Measurements from ENCODE around the gene GAPVD1. TPM values are rescaled to one million over a fixed set of nuclear protein-coding genes. Genes with fewer than 3 reads are reported as not detected.
"Not testable (repeated sequence)": the region's sequence is repeated elsewhere in the genome, so short reads cannot be mapped to it uniquely, and the experiment has no call there.

The GAPVD1 gene
- total RNA-seq, 8 experiments from 2014 or later: 29.9 to 69.7 (median 41.2) TPM

DNA sequence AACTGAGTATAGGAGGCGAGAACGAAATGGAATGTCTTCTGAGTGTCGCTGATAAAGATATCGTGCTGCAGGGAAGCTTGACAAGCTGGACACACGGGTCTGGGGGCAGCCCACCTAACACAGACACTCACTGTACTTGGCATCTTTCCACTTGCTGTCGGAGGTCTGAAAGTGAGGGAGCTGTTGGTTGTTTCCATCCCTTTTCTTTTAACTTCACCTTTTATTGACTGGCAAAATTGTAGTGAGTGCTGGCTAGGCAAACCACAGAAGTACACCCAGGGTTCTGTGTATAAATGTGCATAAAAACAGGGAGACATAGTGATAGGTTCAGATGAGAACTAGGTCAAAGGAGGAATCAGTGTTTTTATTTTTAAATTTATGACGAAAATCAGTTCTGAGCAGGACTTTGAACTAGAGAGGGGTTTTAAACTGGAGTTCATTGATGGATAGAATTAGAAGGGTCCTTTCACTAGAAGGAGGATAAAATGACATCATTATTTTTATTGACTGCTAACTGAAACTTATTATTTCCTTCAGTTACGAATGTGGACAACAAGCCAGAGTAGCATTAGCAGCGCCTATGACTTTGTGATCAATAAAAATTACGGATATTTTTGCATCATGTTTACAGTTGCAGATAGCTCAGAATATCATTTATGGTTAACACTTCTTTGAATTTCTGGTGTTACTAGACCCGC lies 817 bp downstream of the GAPVD1 start:
- ATAC-seq (replicated peaks in 6 of 8): peak in 3 of 8 experiments; percentile 6 to 11 (median 10)
- peaks cover 5 to 11% of the 10 kb centered on the region in 2 donors for H3K4me1 ChIP-seq (replicated peaks in 1 of 2)

DNA sequence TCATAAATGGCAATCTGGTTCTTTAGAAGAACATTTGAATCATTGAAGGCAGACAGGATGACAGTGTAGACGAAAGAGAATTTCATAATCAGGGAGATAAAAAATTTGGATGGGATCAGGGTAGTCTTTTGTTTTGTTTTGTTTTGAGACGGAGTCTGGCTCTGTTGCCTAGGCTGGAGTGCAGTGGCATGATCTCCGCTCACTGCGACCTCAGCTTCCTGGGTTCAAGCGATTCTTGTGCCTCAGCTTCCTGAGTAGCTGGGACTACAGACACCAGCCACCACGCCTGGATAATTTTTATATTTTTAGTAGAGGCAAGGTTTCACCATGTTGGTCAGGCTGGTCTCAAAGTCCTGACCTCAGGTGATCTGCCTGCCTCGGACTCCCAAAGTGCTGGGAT lies 2.4 kb downstream of the GAPVD1 start:
- in situ Hi-C loops (cut with MboI; ENCODE audit: low pct_unique_long_range_greater_than_20kb in 2 of 9, low sequenced_read_pairs in 9 of 9, unreplicated experiment in 9 of 9); ATAC-seq (replicated peaks in 6 of 8); H3K27ac ChIP-seq; H3K4me3 ChIP-seq: not testable (repeated sequence)
- peaks cover 5 to 11% of the 10 kb centered on the region in 2 donors for H3K4me1 ChIP-seq (replicated peaks in 1 of 2)
- WGBS, 10 experiments: 60 to 100% (median 98%) methylated on average over 1 to 7 of the region's 7 CpGs; no CpG with 5 or more reads in 3 of the 10 experiments

More for the DNA sequence above, 817 bp downstream of the GAPVD1 start:
- 0 to 63% (median 31%) methylated on average over 3 to 10 of the region's 11 CpGs; no CpG with 5 or more reads in 1 of the 10 experiments for WGBS, 10 experiments
- Histone ChIP-seq H3K27ac (peak overlapping the region; percentile 79 to 86), H3K4me3 (peak overlapping the region; percentile 70 to 95 (median 79))
- in situ Hi-C loops (cut with MboI; ENCODE audit: low pct_unique_long_range_greater_than_20kb in 2 of 9, low sequenced_read_pairs in 9 of 9, unreplicated experiment in 9 of 9): no loop called here

DNA sequence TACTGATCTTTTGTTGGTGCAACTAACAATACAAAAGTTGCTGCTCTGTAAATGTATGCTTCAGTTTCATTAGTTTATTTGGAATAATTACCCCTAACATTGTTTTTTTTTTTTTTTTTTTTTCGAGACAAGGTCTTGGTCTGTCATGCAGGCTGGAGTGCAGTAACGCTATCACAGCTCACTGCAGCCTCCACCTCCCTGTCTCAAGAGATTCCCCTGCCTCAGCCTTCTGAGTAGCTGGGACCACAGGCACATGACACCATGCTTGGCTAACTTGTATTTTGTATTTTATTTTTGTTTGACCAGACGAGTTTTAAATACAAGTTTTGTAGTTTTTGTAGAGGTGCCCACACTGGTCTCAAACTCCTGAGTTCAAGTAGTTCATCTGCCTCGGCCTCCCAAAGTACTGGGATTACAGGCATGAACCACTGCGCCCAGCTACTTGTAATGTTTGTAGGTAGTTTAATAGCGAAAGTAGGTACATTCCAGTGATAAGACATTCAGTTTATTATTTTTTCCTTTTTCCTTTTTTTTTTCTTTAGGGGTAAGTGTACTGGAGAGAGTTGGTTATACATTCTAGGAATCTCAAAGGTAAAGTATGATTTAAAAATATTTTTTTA lies 6.9 kb downstream of the GAPVD1 start:
- Histone ChIP-seq H3K4me1 (replicated peaks in 1 of 2) (no peaks in the 10 kb centered on the region), H3K4me3 (no peak overlapping the region), H3K27ac (no peak overlapping the region)
- WGBS, 10 experiments: 57 to 100% (median 84%) methylated on average over 1 to 6 of the region's 6 CpGs; no CpG with 5 or more reads in 1 of the 10 experiments
- in situ Hi-C loops (cut with MboI; ENCODE audit: low pct_unique_long_range_greater_than_20kb in 2 of 9, low sequenced_read_pairs in 9 of 9, unreplicated experiment in 9 of 9): no loop called here
- ATAC-seq (replicated peaks in 6 of 8): no peak

DNA sequence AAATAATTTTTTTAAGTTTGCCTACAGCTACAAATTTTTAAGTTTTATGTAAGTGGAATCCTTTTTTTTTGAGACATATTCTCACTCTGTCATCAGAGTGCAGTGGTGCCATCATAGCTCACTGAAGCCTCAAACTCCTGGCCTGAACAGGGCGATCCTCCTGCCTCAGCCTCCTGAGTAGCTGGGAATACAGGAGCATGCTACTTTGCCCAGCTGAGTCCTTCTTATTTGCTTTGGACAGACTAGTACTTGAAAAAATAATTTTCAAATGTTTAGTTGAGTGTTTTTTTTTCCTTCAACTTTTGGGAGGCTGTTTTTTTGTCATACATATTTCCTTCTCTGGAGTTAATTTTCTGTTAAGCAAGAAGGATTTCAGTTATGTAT lies 7.4 kb downstream of the GAPVD1 start:
- Histone ChIP-seq H3K27ac (no peak overlapping the region), H3K4me3 (no peak overlapping the region), H3K4me1 (replicated peaks in 1 of 2) (no peaks in the 10 kb centered on the region)
- no peak for ATAC-seq (replicated peaks in 6 of 8)
- in situ Hi-C loops (cut with MboI; ENCODE audit: low pct_unique_long_range_greater_than_20kb in 2 of 9, low sequenced_read_pairs in 9 of 9, unreplicated experiment in 9 of 9): no loop called here
- 78 to 100% (median 100%) methylated on average over 1 of the region's 1 CpG; no CpG with 5 or more reads in 1 of the 10 experiments for WGBS, 10 experiments

DNA sequence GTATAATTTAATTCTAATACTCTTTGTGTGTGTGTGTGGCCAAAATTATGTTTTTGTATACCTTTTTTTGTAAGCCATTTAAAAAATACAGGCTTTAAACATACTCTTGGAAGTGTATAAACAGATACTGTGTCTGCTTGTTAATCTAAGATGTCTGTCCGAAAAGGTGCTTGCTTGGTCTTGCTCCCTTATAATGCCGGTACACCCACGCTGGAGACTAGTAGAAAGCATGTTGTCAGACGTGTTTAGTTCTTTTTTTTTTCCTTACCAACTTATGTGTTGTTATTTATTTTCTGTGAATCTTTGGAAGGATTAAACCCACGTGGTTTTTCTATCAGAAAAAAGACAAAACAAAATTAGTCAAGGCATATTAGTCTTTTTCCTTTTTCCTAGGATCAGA lies 9.5 kb downstream of the GAPVD1 start:
- no peak overlapping the region for H3K4me3 ChIP-seq
- no peaks in the 10 kb centered on the region for H3K4me1 ChIP-seq (replicated peaks in 1 of 2)
- whole genome bisulfite sequencing, 10 experiments: 59 to 100% (median 83%) methylated on average over 2 to 5 of the region's 5 CpGs
- in situ Hi-C loops (cut with MboI; ENCODE audit: low pct_unique_long_range_greater_than_20kb in 2 of 9, low sequenced_read_pairs in 9 of 9, unreplicated experiment in 9 of 9): no loop called here
- no peak for ATAC-seq (replicated peaks in 6 of 8)
- no peak overlapping the region for H3K27ac ChIP-seq

DNA sequence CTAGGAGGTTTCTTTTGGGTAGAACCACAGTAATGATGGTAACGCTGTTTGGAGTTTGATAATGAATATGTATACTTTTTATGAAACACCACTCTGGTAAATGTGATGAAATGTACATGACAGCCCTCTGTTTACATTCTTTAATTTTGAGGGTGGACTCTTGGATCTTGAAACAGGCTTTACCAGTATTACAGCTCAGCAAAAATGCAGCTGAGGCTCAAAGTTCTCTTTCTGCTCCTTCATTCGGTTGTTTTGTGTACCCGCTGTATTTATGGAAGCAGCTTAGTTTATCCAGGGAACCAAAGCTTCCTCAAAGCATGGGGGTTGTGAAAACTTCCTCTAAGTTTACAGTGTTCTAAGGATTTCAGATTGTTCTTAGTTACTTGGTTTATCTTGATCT lies 11.1 kb downstream of the GAPVD1 start:
- ATAC-seq (replicated peaks in 6 of 8): peak in 3 of 8 experiments; percentile 46 to 82 (median 80)
- 25 to 100% (median 85%) methylated on average over 1 to 3 of the region's 3 CpGs; no CpG with 5 or more reads in 1 of the 10 experiments for WGBS, 10 experiments
- no peaks in the 10 kb centered on the region for H3K4me1 ChIP-seq (replicated peaks in 1 of 2)
- H3K4me3 ChIP-seq: no peak overlapping the region
- in situ Hi-C loops (cut with MboI; ENCODE audit: low pct_unique_long_range_greater_than_20kb in 2 of 9, low sequenced_read_pairs in 9 of 9, unreplicated experiment in 9 of 9): no loop called here
- H3K27ac ChIP-seq: no peak overlapping the region

DNA sequence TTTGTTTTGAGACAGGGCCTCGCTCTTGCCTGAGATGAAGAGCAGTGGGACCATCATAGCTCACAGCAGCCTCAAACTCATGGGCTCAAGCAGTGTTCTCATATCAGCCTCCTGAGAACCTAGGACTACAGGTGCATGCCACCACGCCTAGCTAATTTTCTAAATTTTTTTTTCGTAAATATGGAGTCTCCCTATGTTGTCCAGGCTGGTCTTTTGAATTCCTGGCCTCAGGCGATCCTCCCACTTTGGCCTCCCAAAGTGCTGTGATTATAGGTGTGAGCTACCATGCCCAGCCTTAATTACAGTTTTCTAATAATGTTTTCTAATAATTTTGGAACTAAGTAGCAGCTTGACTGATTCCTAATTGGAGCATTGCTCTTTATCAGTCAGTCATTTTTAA lies 15.1 kb downstream of the GAPVD1 start:
- ATAC-seq (replicated peaks in 6 of 8): no peak
- no peak overlapping the region for H3K4me3 ChIP-seq
- H3K27ac ChIP-seq: no peak overlapping the region
- no peaks in the 10 kb centered on the region for H3K4me1 ChIP-seq (replicated peaks in 1 of 2)
- in situ Hi-C loops (cut with MboI; ENCODE audit: low pct_unique_long_range_greater_than_20kb in 2 of 9, low sequenced_read_pairs in 9 of 9, unreplicated experiment in 9 of 9): no loop called here
- 85 to 100% (median 100%) methylated on average over 1 to 4 of the region's 4 CpGs; no CpG with 5 or more reads in 2 of the 10 experiments for whole genome bisulfite sequencing, 10 experiments

DNA sequence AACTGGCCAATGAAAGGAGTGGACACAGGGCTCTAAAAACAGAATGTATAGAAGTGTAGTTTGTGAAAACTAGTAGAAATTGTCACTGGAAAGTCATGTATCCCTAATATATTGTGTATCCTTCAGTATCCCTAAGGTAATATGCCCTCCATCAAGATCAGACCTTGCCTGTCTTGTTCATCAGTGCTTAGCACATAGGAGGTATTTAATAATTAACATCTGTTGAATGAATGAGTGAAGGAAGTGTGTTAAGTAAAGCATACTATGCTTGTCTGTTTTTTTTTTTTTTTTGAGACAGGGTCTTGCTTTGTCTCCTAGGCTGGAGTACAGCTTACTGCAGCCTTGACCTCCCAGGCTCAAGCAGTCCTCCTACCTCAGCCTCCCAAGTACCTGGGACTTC lies 15.8 kb downstream of the GAPVD1 start:
- Histone ChIP-seq H3K27ac (no peak overlapping the region), H3K4me1 (replicated peaks in 1 of 2) (no peaks in the 10 kb centered on the region), H3K4me3 (no peak overlapping the region)
- ATAC-seq (replicated peaks in 6 of 8): no peak
- in situ Hi-C loops (cut with MboI; ENCODE audit: low pct_unique_long_range_greater_than_20kb in 2 of 9, low sequenced_read_pairs in 9 of 9, unreplicated experiment in 9 of 9): no loop called here

DNA sequence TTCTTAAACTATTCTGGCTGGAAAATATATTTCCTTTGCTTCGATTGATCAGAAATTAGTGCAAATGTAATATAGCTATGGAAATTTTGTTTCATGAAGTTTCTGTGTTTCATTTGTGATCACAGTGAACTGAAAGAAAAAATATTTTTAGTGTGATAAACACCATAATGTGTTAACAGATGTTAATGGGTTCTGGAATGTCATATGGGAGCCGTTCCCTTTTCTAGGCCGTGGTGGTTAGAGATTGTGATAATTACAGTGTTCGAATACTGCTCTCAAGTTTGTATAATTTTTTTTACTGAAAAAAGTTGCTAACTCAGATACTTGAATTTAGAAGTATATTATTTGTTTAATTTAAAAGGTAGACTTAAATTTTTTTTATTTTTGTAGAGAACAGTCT lies 19.3 kb downstream of the GAPVD1 start:
- ATAC-seq (replicated peaks in 6 of 8): peak in 1 of 8 experiments; percentile 51
- H3K4me1 ChIP-seq (replicated peaks in 1 of 2): no peaks in the 10 kb centered on the region
- in situ Hi-C loops (cut with MboI; ENCODE audit: low pct_unique_long_range_greater_than_20kb in 2 of 9, low sequenced_read_pairs in 9 of 9, unreplicated experiment in 9 of 9): no loop called here
- H3K27ac ChIP-seq: no peak overlapping the region
- no peak overlapping the region for H3K4me3 ChIP-seq
- WGBS, 10 experiments: 8 to 100% (median 83%) methylated on average over 1 to 4 of the region's 4 CpGs

DNA sequence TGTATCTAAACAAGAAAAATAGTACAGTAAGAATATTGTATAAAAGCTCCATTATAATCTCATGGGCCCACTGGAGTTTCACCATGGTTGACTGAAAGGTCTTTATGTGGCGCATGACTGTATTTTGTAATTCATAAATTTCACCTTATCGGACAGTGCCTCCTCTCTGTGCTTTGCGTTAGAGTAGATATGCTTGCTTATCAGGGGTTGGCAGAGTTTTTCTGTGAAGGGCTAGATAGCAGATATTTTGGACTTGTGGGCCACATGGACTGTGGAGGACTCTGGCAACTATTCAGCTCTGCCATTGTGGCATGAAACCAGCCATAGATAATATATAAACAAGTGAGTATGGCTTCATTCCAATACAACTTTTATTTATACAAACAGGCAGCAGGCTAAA lies 23.2 kb downstream of the GAPVD1 start:
- no peak for ATAC-seq (replicated peaks in 6 of 8)
- Histone ChIP-seq H3K27ac (no peak overlapping the region), H3K4me1 (replicated peaks in 1 of 2) (no peaks in the 10 kb centered on the region), H3K4me3 (no peak overlapping the region)
- in situ Hi-C loops (cut with MboI; ENCODE audit: low pct_unique_long_range_greater_than_20kb in 2 of 9, low sequenced_read_pairs in 9 of 9, unreplicated experiment in 9 of 9): no loop called here
- WGBS, 10 experiments: 82 to 100% (median 100%) methylated on average over 1 to 3 of the region's 3 CpGs; no CpG with 5 or more reads in 3 of the 10 experiments

DNA sequence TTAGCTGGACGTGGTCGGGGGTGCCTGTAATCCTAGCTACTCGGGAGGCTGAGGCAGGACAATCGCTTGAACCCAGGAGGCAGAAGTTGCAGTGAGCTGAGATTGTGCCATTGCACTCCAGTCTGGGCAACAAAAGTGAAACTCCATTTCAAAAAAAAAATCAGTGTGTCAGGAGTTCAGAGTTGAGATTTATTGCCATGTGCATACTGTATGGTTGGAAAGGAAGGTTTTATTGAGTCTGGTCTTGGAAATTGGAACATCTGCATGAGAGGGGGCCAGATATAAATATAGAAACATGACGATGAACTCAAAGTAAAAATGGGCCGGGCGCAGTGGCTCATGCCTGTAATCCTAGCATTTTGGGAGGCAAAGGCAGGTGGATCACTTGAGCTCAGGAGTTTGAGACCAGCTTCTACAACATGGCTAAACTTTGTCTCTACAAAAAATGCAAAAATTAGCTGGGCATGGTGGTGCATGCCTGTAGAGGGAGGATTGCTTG lies 25.4 kb downstream of the GAPVD1 start:
- in situ Hi-C loops (cut with MboI; ENCODE audit: low pct_unique_long_range_greater_than_20kb in 2 of 9, low sequenced_read_pairs in 9 of 9, unreplicated experiment in 9 of 9); H3K4me1 ChIP-seq (replicated peaks in 1 of 2); H3K27ac ChIP-seq; H3K4me3 ChIP-seq: not testable (repeated sequence)
- peak in 1 of 8 experiments; percentile 36 for ATAC-seq (replicated peaks in 6 of 8)
- 50 to 100% (median 86%) methylated on average over 2 to 7 of the region's 7 CpGs; no CpG with 5 or more reads in 2 of the 10 experiments for WGBS, 10 experiments

DNA sequence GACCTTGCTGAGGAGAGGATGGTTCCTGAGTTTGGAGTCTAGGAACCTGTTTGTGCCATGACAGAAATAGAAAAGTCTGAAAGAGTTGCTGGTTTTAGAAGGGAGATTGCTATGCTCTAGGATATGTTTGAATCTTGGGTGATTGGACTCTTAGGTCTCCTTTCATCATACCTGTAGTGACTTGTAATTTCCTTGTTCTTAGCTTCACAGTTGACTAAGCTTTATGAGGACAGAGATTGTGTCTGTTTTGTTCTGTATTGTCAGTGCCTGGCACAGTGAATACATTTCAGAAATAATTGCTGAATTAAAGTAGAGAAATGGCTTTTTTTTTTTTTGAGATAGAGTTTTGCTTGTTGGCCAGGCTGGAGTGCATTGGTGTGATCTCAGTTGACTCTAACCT lies 31.5 kb downstream of the GAPVD1 start:
- Histone ChIP-seq H3K27ac (no peak overlapping the region), H3K4me3 (no peak overlapping the region), H3K4me1 (replicated peaks in 1 of 2) (no peaks in the 10 kb centered on the region)
- no peak for ATAC-seq (replicated peaks in 6 of 8)
- in situ Hi-C loops (cut with MboI; ENCODE audit: low pct_unique_long_range_greater_than_20kb in 2 of 9, low sequenced_read_pairs in 9 of 9, unreplicated experiment in 9 of 9): no loop called here

DNA sequence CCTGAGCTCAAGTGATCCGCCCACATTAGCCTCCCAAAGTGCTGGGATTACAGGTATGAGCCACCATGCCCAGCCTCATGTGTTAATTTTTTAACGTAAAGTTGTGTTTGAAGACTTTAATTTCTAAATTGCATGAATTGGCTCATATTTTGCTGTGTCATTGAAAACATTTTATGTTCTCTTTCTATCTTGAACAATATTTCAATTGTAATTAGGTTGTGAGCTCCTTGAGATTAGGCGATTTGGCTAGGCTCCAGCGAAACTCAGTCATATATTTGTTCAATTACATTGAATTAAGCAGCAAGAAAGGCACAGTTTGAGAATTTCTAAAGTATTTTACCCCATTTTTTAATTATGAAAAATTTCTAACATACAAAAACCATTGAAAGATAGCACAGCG lies 34.0 kb downstream of the GAPVD1 start:
- no peaks in the 10 kb centered on the region for H3K4me1 ChIP-seq (replicated peaks in 1 of 2)
- H3K4me3 ChIP-seq: no peak overlapping the region
- ATAC-seq (replicated peaks in 6 of 8): no peak
- H3K27ac ChIP-seq: no peak overlapping the region
- WGBS, 10 experiments: 89 to 100% (median 100%) methylated on average over 1 to 5 of the region's 5 CpGs
- in situ Hi-C loops (cut with MboI; ENCODE audit: low pct_unique_long_range_greater_than_20kb in 2 of 9, low sequenced_read_pairs in 9 of 9, unreplicated experiment in 9 of 9): no loop called here
